C4-2B (cell line): Measurements from ENCODE around the gene RNF208.

Experiments
- ZFX ChIP-seq: fragments of 450-650 bp; IDR thresholded peaks from 2 replicates; pipeline ENCODE4 v1.6.1; 2017
- TF ChIP-seq, protein P1 (sequence below): fragments of 450-650 bp; conservative IDR thresholded peaks from 2 replicates; pipeline ENCODE4 v1.5.1; 2017; ENCODE audit warnings: mild to moderate bottlenecking

DNA sequence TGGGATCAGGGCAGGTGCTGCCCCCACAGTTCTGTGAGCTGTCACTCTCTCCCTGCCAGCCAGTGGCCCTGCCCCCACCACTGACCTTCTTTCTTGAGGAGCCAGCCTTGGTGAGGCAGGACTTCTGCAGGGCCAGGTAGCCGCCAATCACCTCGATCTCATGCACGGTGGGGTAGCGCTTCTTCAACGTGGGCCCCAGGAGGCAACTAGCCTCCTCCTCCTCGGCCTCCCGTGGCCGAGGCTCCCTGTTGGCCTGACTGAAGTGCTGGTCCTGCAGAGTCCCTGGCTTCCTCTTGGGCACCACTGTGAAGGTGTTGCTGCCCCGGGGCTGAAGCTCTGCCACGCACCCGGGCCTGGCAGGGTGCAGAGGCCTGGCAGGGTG is 23.1 kb downstream of the RNF208 start:
- TF ChIP-seq, protein P1, sequence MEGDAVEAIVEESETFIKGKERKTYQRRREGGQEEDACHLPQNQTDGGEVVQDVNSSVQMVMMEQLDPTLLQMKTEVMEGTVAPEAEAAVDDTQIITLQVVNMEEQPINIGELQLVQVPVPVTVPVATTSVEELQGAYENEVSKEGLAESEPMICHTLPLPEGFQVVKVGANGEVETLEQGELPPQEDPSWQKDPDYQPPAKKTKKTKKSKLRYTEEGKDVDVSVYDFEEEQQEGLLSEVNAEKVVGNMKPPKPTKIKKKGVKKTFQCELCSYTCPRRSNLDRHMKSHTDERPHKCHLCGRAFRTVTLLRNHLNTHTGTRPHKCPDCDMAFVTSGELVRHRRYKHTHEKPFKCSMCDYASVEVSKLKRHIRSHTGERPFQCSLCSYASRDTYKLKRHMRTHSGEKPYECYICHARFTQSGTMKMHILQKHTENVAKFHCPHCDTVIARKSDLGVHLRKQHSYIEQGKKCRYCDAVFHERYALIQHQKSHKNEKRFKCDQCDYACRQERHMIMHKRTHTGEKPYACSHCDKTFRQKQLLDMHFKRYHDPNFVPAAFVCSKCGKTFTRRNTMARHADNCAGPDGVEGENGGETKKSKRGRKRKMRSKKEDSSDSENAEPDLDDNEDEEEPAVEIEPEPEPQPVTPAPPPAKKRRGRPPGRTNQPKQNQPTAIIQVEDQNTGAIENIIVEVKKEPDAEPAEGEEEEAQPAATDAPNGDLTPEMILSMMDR: no peak
- TF ChIP-seq ZFX: peak; percentile 17; the same call in 1 of the 2 replicates
